H1 (cell line): ENCODE results near the gene NIPAL3. TPM values are rescaled to one million over a fixed set of nuclear protein-coding genes. Genes with fewer than 3 reads are reported as not detected.

ENCODE experiments used
- EZH2 ChIP-seq: fragments of 200-600 bp; sonication (generic); IDR thresholded peaks from 2 replicates; pipeline ENCODE4 v1.7.1; 2012; ENCODE audit warnings: low read depth, mild to moderate bottlenecking, moderate library complexity, low read length, inconsistent platforms; ENCODE audit not compliant: severe bottlenecking
- GTF2F1 ChIP-seq: IDR thresholded peaks from 2 replicates; pipeline ENCODE4 v1.6.1; 2012; ENCODE audit warnings: low read depth, low read length, improper control_type of control experiment, borderline replicate concordance
- RAD21 ChIP-seq, 2 experiments: IDR thresholded peaks in 1 of 2; conservative IDR thresholded peaks in 1 of 2; 2 replicates each; pipeline ENCODE4 v1.6.1; 2011; ENCODE audit warnings: low read depth in 2 of 2, low read length in 2 of 2, improper control_type of control experiment in 1 of 2, inconsistent platforms in 1 of 2, mild to moderate bottlenecking in 1 of 2, moderate library complexity in 1 of 2
- TAF1 ChIP-seq: IDR thresholded peaks from 2 replicates; pipeline ENCODE4 v1.6.1; 2011; ENCODE audit warnings: mild to moderate bottlenecking, low read depth, low read length
- TCF12 ChIP-seq: IDR thresholded peaks from 2 replicates; pipeline ENCODE4 v1.6.1; 2011; ENCODE audit warnings: low read depth, mild to moderate bottlenecking, low read length
- YY1 ChIP-seq: IDR thresholded peaks from 2 replicates; pipeline ENCODE4 v1.6.1; 2011; ENCODE audit warnings: low read depth, mild to moderate bottlenecking, low read length
- polyA plus RNA-seq, 7 experiments: library from polyadenylated mRNA; depleted of rRNA in 3 of 7; stranded (reverse) in 5 of 7; unstranded in 2 of 7; fragments of >200 nt in 5 of 7; fragments of 200-250 nt in 2 of 7; gene quantifications; 1 replicate in 5 of 7; 2 replicates in 1 of 7; 4 replicates in 1 of 7; pipeline versions ENCODE4 v1.2.1 to v1.2.3, GENCODE V29; 2011 to 2013; ENCODE audit warnings: missing spikeins in 2 of 7, mixed read lengths in 2 of 7
- total RNA-seq: library from RNA; stranded (reverse); fragmentation: NEBNext Ultra II Directional; extraction: Animal tissue kit (Norgen Biotek cat#: 25700); gene quantifications from 2 replicates; pipeline ENCODE4 v1.2.1, GENCODE V29; 2021

The NIPAL3 gene
- total and polyA plus RNA-seq, 2 of the 8 experiments (the other 6 are each of a cell fraction or from before 2014, with no cell fraction given), result 8.8 to 11.0 TPM

DNA sequence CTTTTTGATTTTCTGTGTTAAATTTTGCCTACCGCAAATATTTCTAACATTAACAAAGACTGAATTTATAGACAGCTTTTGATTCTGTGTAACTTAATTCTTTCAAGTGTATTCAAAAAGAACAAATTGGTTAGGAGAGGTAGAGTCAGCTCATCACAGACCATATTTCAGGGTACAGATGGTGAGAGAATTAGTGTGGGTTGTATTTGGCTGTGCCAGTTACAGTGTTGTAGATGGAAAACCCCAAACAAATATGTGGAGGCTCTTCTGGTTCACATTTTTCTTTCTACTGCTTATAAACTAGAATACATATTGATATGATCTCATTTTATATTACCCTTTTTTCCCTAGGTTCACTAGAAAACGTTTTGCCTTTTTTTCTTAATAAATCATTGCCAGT is 98.1 kb downstream of the NIPAL3 start (continued):
- TF ChIP-seq RAD21 (IDR thresholded peaks at IDR 0.05 in 1 of 2, conservative IDR thresholded peaks at IDR 0.05 in 1 of 2; ENCODE audit: low read depth in 2 of 2, low read length in 2 of 2) (no peak), TCF12 (no peak), GTF2F1 (no peak), YY1 (no peak), EZH2 (no peak), TAF1 (no peak)
